ENCODE results near the gene CXCR2.

CXCR2 gene

DNA sequence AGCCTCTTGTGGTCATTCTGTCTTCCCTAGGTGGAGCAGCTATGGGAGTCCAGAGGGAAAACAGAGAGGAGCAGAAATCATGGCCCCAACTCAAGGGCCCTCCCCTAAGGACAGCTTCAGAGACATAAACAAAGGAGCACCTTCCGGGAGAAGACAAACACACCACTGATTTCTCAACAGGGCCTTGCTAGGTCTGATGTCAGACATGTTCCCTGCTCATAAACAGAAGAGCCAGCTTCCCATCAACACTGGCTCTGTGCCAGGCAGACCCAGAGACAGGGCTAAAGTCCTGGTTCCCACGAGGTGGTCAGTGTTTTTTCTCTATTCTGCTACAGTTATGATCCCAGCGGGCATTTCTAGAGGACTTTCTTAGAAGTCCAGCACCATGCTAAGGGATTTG lies 19.3 kb downstream of the CXCR2 start:
- Histone ChIP-seq H3K36me3 (ENCODE audit: control insufficient read depth, insufficient read depth, low read length) (no peaks in the 10 kb centered on the region), H3K9me3 (ENCODE audit: control insufficient read depth, low read length) (no peaks in the 10 kb centered on the region)

DNA sequence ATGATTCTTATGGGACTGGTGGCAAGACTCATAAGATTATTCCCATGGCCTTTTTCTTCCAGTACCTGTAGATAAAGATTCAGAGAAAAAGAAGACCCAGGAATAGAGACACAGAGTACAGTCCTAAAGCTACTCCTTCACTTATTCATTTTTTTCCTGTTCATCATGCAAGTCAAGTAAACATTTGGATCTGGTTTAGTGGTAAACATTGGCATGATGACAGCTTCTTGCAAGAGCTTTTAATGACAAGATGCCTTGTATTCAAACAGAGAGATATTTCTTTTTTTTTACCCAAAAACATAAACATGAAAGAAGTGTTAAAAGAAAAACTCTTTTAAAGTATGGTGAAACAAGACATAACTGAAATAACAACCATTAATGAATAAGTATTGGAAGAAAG lies 20.2 kb downstream of the CXCR2 start:
- no peak overlapping the region for H3K27ac ChIP-seq
- H3K79me2 ChIP-seq, result no peaks in the 10 kb centered on the region
- TF ChIP-seq, protein P1, sequence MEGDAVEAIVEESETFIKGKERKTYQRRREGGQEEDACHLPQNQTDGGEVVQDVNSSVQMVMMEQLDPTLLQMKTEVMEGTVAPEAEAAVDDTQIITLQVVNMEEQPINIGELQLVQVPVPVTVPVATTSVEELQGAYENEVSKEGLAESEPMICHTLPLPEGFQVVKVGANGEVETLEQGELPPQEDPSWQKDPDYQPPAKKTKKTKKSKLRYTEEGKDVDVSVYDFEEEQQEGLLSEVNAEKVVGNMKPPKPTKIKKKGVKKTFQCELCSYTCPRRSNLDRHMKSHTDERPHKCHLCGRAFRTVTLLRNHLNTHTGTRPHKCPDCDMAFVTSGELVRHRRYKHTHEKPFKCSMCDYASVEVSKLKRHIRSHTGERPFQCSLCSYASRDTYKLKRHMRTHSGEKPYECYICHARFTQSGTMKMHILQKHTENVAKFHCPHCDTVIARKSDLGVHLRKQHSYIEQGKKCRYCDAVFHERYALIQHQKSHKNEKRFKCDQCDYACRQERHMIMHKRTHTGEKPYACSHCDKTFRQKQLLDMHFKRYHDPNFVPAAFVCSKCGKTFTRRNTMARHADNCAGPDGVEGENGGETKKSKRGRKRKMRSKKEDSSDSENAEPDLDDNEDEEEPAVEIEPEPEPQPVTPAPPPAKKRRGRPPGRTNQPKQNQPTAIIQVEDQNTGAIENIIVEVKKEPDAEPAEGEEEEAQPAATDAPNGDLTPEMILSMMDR (IDR thresholded peaks at IDR 0.05), result no peak
- H3K27me3 ChIP-seq (ENCODE audit: control insufficient read depth, insufficient read depth, low read length), result no peaks in the 10 kb centered on the region
- H3K9me3 ChIP-seq (ENCODE audit: control insufficient read depth, low read length), result no peaks in the 10 kb centered on the region
- H3K4me3 ChIP-seq (ENCODE audit: low read depth, low read length), result no peak overlapping the region
- H3K36me3 ChIP-seq (ENCODE audit: control insufficient read depth, insufficient read depth, low read length), result no peaks in the 10 kb centered on the region
- no peaks in the 10 kb centered on the region for H3K4me1 ChIP-seq
- no peak overlapping the region for H2AFZ ChIP-seq
- H3K9ac ChIP-seq, result no peak overlapping the region
- H3K4me2 ChIP-seq (ENCODE audit: low read length), result no peak overlapping the region

More for the DNA sequence above, 19.3 kb downstream of the CXCR2 start:
- Histone ChIP-seq H2AFZ (no peak overlapping the region), H3K4me2 (ENCODE audit: low read length) (no peak overlapping the region), H3K4me1 (no peaks in the 10 kb centered on the region), H3K4me3 (ENCODE audit: low read depth, low read length) (no peak overlapping the region), H3K9ac (no peak overlapping the region), H3K79me2 (no peaks in the 10 kb centered on the region), H3K27ac (no peak overlapping the region), H3K27me3 (ENCODE audit: control insufficient read depth, insufficient read depth, low read length) (no peaks in the 10 kb centered on the region)
- TF ChIP-seq, protein P1 (IDR thresholded peaks at IDR 0.05), result no peak

DNA sequence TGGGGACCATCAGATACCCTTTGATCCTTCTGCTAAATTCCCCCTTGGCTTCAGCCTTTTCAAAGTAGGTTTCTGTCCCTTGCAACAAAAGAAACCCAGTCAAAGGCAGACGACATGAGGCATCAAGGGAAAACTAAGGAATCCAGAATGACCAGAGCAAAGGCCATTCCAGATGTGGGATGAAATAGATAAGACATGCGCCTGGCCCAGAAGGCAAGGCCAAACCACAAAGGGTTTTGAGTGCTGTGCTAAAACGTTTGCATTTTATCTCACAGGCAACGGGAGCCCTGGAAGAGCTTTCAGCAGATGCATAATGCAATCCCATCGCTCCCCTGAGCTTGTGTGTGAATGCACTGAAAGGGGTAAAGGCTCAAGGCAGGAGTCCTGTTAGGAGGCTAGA lies 23.3 kb downstream of the CXCR2 start:
- Histone ChIP-seq H3K4me2 (ENCODE audit: low read length) (no peak overlapping the region), H3K4me3 (ENCODE audit: low read depth, low read length) (no peak overlapping the region), H3K27me3 (ENCODE audit: control insufficient read depth, insufficient read depth, low read length) (no peaks in the 10 kb centered on the region), H3K36me3 (ENCODE audit: control insufficient read depth, insufficient read depth, low read length) (no peaks in the 10 kb centered on the region), H2AFZ (no peak overlapping the region), H3K79me2 (no peaks in the 10 kb centered on the region), H3K9me3 (ENCODE audit: control insufficient read depth, low read length) (no peaks in the 10 kb centered on the region), H3K9ac (no peak overlapping the region), H3K27ac (no peak overlapping the region), H3K4me1 (no peaks in the 10 kb centered on the region)
- TF ChIP-seq, protein P1 (IDR thresholded peaks at IDR 0.05), result no peak

DNA sequence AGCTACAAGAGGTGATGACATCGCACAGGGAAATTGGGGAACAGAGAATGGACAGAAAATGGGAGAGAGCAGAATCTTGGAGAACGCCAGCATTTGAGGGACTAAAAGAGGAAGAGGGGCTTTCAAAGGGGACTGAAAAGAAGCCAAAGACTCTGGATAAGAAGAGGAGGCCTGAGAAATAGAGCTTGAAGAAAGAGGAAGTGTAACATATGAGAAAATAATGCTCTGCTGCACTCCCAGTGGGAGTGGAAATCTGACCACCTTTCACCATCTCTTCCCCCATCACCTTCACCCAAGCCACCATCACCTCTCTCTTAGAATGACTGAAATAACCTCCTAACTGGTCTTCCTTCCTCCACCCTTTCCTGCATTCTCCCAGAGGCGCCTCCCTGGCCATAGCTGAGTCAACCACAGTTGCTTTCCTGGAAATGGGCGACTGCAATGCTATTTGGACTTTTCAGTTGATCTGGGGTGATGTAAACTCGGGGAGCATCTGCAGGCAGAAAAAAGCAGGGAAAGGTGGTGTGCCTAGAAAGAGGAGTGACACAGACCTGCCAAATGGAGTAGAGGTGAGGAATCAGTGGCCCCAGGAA lies 24.1 kb downstream of the CXCR2 start:
- Histone ChIP-seq H3K27ac (no peak overlapping the region), H3K4me1 (no peaks in the 10 kb centered on the region), H3K27me3 (ENCODE audit: control insufficient read depth, insufficient read depth, low read length) (no peaks in the 10 kb centered on the region), H2AFZ (no peak overlapping the region), H3K36me3 (ENCODE audit: control insufficient read depth, insufficient read depth, low read length) (no peaks in the 10 kb centered on the region), H3K9me3 (ENCODE audit: control insufficient read depth, low read length) (no peaks in the 10 kb centered on the region), H3K4me3 (ENCODE audit: low read depth, low read length) (no peak overlapping the region), H3K9ac (no peak overlapping the region), H3K79me2 (no peaks in the 10 kb centered on the region), H3K4me2 (ENCODE audit: low read length) (no peak overlapping the region)
- TF ChIP-seq, protein P1 (IDR thresholded peaks at IDR 0.05), result no peak

DNA sequence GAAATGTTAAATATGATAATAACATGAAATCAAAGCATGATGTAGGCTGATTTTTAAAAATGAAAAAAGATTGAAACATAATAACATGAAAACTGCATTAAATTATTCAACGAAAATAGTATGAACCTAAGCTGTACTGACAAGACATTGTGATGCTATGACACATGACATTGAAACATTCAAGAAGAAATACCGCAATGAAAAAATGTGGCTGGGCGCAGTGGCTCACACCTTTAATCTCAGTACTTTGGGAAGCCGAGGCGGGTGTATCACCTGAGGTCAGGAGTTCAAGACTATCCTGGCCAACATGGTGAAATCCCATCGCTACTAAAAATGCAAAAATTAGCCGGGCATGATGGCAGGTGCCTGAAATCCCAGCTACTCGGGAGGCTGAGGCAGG lies 26.3 kb downstream of the CXCR2 start:
- Histone ChIP-seq H3K4me2 (ENCODE audit: low read length) (no peak overlapping the region), H2AFZ (no peak overlapping the region), H3K36me3 (ENCODE audit: control insufficient read depth, insufficient read depth, low read length) (no peaks in the 10 kb centered on the region), H3K4me3 (ENCODE audit: low read depth, low read length) (no peak overlapping the region), H3K27ac (no peak overlapping the region), H3K4me1 (no peaks in the 10 kb centered on the region), H3K79me2 (no peaks in the 10 kb centered on the region), H3K27me3 (ENCODE audit: control insufficient read depth, insufficient read depth, low read length) (no peaks in the 10 kb centered on the region), H3K9me3 (ENCODE audit: control insufficient read depth, low read length) (no peaks in the 10 kb centered on the region), H3K9ac (no peak overlapping the region)
- TF ChIP-seq, protein P1 (IDR thresholded peaks at IDR 0.05), result no peak

Data from parathyroid adenoma (tissue), 2 donors.